Neural cell (in vitro differentiated cells): ENCODE data around the gene PAOX.
"Not testable (repeated sequence)": the region's sequence is repeated elsewhere in the genome, so short reads cannot be mapped to it uniquely, and the experiment has no call there.

ENCODE experiments used
- EZH2 ChIP-seq: fragments of 200-600, 300-800 bp; shearing (Covaris generic), sonication (generic); IDR thresholded peaks from 2 replicates; pipeline ENCODE4 v1.6.1; 2014; ENCODE audit warnings: antibody characterized with exemption, low read length, borderline replicate concordance, mild to moderate bottlenecking; ENCODE audit not compliant: insufficient read depth, poor library complexity, severe bottlenecking
- POLR2AphosphoS5 ChIP-seq: IDR thresholded peaks from 2 replicates; pipeline ENCODE4 v1.6.1; 2012
- TF ChIP-seq, protein P1 (sequence below): fragments of 450-650 bp; IDR thresholded peaks from 2 replicates; pipeline ENCODE4 v1.5.1; 2014; ENCODE audit warnings: antibody characterized with exemption, mild to moderate bottlenecking, moderate library complexity; ENCODE audit not compliant: poor library complexity, severe bottlenecking
- TF ChIP-seq, protein P2 (sequence below): IDR thresholded peaks from 2 replicates; pipeline ENCODE4 v1.6.1; 2012; ENCODE audit warnings: borderline replicate concordance

DNA sequence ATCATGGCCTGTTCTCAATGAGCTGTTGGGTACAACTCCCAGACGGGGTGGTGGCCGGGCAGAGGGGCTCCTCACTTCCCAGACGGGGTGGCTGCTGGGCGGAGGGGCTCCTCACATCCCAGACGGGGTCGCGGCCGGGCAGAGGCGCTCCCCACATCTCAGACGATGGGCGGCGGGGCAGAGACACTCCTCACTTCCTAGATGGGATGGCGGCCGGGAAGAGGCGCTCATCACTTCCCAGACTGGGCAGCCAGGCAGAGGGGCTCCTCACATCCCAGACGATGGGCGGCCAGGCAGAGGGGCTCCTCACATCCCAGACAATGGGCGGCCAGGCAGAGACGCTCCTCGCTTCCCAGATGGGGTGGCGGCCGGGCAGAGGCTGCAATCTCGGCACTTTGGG lies 35.3 kb downstream of the PAOX start:
- TF ChIP-seq, protein P1, sequence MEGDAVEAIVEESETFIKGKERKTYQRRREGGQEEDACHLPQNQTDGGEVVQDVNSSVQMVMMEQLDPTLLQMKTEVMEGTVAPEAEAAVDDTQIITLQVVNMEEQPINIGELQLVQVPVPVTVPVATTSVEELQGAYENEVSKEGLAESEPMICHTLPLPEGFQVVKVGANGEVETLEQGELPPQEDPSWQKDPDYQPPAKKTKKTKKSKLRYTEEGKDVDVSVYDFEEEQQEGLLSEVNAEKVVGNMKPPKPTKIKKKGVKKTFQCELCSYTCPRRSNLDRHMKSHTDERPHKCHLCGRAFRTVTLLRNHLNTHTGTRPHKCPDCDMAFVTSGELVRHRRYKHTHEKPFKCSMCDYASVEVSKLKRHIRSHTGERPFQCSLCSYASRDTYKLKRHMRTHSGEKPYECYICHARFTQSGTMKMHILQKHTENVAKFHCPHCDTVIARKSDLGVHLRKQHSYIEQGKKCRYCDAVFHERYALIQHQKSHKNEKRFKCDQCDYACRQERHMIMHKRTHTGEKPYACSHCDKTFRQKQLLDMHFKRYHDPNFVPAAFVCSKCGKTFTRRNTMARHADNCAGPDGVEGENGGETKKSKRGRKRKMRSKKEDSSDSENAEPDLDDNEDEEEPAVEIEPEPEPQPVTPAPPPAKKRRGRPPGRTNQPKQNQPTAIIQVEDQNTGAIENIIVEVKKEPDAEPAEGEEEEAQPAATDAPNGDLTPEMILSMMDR = not testable (repeated sequence)
- not testable (repeated sequence) for TF ChIP-seq EZH2, POLR2AphosphoS5
- TF ChIP-seq, protein P2, sequence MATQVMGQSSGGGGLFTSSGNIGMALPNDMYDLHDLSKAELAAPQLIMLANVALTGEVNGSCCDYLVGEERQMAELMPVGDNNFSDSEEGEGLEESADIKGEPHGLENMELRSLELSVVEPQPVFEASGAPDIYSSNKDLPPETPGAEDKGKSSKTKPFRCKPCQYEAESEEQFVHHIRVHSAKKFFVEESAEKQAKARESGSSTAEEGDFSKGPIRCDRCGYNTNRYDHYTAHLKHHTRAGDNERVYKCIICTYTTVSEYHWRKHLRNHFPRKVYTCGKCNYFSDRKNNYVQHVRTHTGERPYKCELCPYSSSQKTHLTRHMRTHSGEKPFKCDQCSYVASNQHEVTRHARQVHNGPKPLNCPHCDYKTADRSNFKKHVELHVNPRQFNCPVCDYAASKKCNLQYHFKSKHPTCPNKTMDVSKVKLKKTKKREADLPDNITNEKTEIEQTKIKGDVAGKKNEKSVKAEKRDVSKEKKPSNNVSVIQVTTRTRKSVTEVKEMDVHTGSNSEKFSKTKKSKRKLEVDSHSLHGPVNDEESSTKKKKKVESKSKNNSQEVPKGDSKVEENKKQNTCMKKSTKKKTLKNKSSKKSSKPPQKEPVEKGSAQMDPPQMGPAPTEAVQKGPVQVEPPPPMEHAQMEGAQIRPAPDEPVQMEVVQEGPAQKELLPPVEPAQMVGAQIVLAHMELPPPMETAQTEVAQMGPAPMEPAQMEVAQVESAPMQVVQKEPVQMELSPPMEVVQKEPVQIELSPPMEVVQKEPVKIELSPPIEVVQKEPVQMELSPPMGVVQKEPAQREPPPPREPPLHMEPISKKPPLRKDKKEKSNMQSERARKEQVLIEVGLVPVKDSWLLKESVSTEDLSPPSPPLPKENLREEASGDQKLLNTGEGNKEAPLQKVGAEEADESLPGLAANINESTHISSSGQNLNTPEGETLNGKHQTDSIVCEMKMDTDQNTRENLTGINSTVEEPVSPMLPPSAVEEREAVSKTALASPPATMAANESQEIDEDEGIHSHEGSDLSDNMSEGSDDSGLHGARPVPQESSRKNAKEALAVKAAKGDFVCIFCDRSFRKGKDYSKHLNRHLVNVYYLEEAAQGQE = not testable (repeated sequence)
